COLO829 (cell line): Measurements from ENCODE around the gene UQCRC1.
A peak's percentile ranks its signal among the peaks of the same experiment; 100 is the strongest.

Experiments used
- DNase-seq: peaks from one replicate; pipeline ENCODE4 v3.0.0; 2012; ENCODE audit warnings: low spot score

Gene UQCRC1

DNA sequence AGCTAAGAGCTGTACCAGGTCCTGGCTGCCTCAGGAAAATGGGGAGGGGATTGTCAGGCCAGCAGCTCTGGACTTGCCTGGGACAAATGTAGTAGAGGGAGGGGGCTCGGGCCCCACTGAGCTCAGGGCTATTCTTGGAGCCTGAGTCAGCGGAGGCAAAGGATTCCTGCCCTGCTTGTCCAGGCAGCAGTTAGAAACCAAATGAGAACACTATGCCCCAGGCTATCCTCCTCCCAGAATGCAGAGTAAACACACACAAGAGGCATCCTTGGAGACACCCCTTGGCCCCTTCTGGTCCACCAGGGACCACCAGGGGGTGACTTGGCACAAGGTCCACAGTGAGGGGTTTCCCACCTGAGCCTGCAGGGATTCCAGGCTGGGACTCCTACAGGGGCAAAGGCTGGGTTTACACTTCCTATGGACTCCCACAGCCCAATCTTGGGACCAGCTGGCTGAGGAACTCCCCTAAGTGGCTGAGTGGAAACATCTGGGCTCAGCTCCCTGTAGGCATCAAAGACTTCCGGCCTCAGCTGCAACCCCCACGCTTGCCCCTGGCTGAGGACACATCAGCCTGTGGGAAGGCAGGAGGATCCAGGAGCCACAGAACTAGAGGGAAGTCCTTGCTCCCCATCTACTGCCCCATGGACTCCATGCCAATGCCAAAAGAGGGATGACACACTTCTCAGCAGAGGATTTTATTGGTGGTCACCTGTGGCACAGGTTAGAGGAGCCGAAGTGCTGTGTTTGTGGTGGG lies 10.9 kb downstream of the UQCRC1 start:
- peak; percentile 44 for DNase-seq

DNA sequence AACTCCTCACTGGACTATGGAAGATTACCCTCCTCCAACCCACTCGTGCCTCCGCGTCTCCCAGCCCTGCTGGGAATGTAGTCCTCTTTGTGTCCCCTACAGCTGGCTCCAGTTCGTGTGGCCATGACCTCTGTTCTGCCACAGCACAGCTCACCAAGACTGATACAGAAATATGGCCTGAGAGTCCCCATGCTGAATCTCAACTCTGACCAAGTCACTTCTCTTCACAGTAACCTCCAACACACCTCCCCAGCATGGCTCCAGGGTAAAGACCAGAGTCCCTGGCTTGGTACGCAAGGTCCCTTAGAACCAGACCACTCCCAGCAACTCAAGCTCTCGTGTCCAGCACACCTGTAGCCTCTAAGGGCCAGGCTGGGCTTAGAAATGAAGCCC lies 12.0 kb downstream of the UQCRC1 start:
- DNase-seq: no peak

DNA sequence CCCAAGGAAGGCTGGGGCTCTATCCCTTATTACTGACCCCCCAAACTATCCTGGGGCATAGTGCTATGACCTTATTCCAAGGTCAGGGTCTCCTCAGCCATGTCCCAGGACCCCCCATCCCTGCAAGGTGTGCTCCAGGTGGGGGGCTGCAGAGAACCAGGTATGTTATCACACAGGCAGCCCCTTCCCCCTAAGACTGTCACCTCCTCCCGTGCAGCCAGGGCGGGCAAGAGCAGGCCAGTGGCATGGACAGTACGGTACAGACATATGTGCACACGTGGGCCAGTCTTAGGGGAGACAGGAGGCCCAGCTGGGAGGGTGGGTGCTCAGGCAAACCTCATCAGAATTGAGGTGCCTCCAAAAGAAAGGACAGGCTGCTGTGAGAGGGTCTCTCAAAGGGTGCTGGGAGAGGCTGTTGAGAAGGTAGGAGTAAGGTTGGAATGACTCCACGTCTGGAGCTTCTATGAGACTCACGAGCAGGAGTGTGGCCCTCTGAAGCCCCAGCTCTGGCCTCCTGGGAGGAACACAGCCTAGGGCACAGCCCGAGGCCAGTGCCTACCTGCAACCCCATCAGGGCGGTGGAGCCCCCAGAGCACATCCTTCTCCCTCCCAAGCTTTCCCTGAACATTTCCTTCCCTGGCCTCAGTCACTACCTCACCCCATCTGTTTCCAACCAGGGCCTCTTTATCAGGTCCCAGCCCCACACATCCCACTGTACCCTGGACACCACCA lies 12.6 kb downstream of the UQCRC1 start:
- no peak for DNase-seq

GRCh38 chr3:48596157-48596556 lies 13.3 kb downstream of the UQCRC1 start:
- DNase-seq: no peak

DNA sequence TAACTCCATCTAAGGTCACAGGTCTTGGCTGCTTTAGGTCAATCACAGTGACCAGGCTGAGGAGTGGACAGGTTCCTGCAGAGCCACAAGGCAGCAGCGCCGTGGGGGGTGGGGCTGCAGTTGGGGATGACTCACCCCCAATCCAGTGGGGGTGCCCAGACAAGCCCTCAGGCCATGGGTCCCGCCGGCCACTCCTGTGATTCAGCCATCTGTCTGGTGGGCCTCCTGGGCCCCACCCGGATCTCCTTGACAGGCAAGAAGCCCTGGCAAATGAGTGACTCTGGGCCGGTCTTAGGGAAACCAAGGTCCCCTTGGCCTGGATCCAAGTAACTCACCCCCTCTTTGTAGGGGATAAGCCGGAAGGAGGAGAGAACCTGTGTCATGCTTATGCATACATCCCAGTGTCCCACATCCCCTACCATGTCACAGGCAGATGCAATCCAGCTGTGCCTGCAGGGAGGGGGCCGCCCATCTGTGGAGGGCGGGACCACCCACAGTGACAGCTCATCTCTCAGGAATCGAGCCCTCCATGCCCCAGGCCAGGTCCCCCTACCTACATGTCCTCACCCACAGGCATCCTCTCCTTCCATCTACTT lies 13.8 kb downstream of the UQCRC1 start:
- peak; percentile 69 for DNase-seq

GRCh38 chr3:48595075-48595525 lies 14.3 kb downstream of the UQCRC1 start, which contains the start of gene COL7A1:
COL7A1 (minus strand) TSS chr3:48595329; CDS start chr3:48595159, 170 bp downstream.
- DNase-seq: no peak

DNA sequence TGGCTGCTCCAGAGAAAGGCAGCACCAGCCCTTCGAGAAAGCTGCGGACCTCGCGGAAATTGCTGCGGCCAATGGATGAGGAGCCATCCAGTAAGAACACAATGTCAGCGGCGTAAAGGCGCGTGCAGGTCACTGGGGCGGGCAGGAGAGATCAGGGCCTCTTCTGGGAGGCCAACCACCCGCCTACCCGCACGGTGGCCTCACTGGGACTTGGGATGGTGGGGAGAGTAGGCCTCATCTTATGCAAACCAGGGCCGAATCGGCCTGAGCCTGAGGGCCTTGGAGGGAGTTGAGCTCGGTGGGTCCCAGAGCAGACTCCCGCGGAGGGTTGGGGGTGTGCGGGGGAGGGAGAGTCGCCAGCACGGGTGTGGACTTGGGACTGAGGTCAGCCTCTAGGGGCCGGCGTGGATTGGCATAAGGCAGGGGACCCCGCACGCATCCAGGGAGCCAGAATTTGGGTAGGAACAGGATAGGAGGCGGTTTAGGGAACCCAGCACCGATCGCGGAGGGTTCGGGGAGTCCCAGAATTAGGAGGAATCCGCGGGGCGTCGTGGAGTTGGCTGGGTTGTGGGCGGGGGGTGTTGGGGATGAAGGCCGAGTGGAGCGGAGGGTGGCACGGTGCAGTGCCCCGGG lies 14.9 kb downstream of the UQCRC1 start:
- DNase-seq: no peak

DNA sequence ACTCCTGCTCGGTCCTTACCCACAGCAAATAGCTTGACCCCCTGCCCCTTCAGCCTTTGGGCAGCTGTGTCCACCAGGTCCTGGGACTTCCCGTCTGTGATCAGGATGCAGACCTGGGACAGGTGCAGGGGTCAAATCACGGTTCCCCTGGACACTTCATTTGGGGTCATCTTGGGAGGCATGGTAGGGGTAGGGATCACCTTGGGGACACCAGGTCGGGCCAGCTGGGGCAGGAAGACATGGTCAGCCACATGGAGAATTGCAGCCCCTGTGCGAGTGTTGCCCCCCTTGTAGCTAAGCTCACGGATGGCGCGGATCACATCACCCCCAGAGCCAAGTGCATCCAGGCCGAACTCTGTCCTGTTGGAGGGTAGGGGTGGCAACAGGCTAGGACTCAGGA lies 16.1 kb downstream of the UQCRC1 start:
- no peak for DNase-seq

DNA sequence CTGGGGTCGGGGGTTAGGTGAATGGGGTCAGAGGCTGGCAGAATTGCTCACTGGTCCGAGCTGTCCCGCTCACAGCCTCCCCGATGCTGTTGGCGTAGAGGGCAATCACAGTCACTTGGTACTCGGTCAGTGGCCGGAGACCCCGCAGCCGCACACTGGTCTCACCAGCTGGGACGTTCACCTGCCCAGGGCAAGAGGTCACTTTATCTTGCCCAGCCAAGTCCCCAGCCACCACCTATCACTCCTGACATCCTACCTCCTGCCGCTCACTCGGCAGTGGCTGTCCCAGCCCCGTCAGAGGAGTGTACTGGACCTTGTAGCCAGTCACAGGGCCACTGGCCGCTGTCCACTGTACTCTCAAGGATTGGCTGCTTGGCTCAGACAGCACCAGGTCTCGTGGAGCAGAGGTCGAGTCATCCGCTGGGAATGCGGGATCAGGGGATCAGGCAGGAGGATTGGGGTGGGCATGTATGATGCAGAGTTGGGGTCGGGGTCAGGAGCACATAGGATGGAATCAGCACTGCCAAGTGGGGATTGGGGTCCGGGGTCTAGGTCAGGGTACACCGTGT lies 16.8 kb downstream of the UQCRC1 start:
- DNase-seq: no peak

GRCh38 chr3:48591886-48592518 lies 17.4 kb downstream of the UQCRC1 start:
- no peak for DNase-seq

GRCh38 chr3:48591436-48591835 lies 18.0 kb downstream of the UQCRC1 start:
- no peak for DNase-seq

- DNase-seq: no peak
These were observed 21.2 kb downstream of the UQCRC1 start for GRCh38 chr3:48588230-48588629.

DNA sequence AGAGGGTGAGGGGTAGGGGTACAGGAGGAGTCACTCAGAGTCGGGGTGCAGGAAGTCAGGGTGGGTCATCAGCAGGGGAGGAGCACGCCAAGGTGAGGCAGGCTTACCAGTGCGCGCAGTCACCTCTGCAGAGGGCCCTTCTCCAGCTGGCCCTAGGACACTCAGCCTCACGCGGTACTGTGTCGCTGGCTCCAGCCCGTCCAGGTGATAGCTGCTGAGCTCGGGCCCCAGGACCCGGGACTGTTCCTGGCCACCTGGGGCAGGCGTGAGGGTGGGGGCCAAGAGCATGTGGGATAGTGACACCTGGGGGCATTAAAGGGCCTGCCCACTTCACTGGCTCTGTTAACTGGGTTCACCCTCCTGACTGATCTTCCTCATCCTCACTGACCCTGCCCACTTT lies 21.8 kb downstream of the UQCRC1 start:
- no peak for DNase-seq

- DNase-seq: no peak
These were observed 24.0 kb downstream of the UQCRC1 start for GRCh38 chr3:48585411-48585810.

- DNase-seq: no peak
These were observed 24.6 kb downstream of the UQCRC1 start for GRCh38 chr3:48584836-48585235.

DNA sequence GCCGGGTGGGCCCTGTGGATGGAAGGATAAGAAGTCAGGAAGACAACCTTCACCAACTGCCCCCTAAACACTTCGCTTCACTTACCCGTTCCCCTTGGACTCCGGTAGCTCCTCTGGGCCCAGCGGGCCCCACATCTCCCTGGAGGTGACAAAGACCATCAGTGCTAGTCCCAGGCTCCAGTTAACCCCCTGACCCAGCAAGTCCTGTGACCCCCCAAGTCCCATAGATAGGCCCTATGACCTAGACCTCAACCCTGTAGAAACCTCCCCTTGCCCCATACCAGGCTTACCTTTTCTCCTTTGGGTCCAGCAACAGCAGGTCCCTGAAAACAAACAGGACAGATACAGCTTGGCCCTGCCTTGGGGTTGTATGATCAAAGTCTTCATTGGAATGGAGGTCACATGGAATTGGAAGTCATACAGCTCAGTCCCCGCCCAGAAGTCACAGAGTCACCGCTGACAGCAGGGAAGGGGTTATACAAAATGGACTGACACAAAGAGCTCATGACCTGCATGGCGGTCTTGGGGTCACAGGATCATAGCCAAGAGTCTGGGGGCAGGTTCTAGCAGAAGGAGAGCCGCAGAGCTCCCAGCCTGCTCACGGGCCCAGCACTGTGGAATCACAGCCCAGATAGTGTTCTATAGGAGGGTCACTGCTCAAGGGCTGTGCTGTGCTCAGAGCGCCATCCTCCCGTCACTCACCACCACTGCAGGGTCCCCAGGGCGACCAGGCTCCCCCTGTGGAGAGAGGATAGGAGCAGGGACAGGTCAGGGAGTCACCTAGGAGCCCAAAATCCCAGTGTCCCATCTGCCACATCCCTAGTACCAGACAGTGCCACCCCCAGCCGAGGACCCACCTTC lies 27.6 kb downstream of the UQCRC1 start:
- DNase-seq: no peak

DNA sequence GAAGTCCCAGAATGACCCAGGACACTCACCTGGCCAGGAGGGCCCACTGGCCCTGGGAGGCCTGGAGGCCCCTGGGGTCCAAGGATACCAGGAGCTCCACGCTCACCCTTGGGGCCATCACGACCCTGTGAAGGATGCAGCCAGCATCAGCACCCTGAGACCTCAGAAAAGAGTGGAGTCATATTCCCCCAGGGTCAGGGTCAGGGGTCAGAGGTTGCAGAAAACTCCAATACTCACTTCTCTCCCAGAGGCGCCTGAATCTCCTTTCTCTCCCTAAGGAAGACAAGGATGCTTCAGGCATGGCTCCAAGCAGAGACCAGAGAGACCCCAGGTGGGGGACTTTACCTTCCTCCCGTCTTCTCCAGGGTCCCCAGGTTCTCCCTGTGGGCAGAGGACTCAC lies 32.8 kb downstream of the UQCRC1 start:
- no peak for DNase-seq

DNA sequence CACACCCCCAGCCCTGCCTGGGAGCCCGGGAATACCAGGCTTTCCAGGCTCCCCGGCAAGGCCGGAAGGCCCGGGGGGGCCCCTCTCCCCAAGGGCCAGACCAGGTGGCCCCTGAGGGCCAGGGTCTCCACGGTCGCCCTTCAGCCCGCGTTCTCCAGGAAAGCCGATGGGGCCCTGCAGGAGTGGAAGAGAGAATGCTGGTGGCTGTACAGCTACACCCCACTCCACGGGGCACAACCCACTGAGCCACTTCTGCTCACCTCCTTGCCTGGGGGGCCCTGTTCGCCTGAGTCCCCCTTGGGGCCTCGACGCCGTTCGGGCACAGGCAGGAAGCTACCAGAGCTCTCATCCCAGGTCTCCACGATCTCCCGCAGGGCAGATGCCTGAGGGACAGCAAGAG lies 34.1 kb downstream of the UQCRC1 start:
- DNase-seq: no peak

- no peak for DNase-seq
These were observed 35.4 kb downstream of the UQCRC1 start for GRCh38 chr3:48573973-48574585.

DNA sequence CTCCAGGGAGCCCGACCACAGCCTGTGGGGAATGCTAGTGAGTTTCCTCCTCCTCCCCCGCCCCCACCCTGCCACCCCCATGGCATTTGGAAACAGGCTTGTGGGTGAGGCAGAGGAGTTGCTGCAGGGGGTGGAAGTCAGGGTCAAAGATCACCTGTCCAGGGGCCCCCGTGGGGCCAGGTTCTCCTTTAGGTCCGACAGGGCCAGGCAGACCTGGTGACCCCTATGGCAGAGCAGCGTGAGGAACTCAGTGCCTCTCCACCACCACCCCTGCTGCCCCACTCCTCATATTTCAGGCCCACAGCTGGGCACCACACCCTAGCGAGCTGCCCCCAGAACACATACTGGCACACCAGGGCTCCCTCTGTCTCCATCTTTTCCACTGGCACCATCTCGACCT lies 36.9 kb downstream of the UQCRC1 start:
- DNase-seq: no peak
